CD4-positive, alpha-beta memory T cell (primary cell): ENCODE measurements around the gene FBXL17. TPM values are rescaled to one million over a fixed set of nuclear protein-coding genes. Genes with fewer than 3 reads are reported as not detected.
A peak's percentile ranks its signal among the peaks of the same experiment; 100 is the strongest.
"Not testable (repeated sequence)": the region's sequence is repeated elsewhere in the genome, so short reads cannot be mapped to it uniquely, and the experiment has no call there.

Experiments used
- CTCF ChIA-PET: fragments of 350-600 bp; sonication (Branson Sonifier 250); formaldehyde crosslinking; loops from one replicate; lab custom pipeline; 2021; ENCODE audit warnings: inconsistent platforms; ENCODE audit not compliant: partially characterized antibody; lab: Charles Lee
- POLR2A ChIA-PET: fragments of 350-600 bp; sonication (Branson Sonifier 250); formaldehyde crosslinking; loops from one replicate; lab custom pipeline; 2021; ENCODE audit not compliant: partially characterized antibody; lab: Charles Lee
- DNase-seq, 5 donors: peaks; one replicate each; pipeline versions ENCODE4 v3.0.0 to v3.0.0-alpha.2; 2020 to 2022; ENCODE audit warnings: mixed read lengths in 1 of 5
- H3K27ac ChIP-seq: one replicate; pipeline ENCODE4 v1.7.0; 2013; ENCODE audit warnings: low read depth, low read length
- H3K27me3 ChIP-seq: 2 replicates; pipeline ENCODE4 v1.7.0; 2013; ENCODE audit warnings: mild to moderate bottlenecking, low read length, moderate library complexity; ENCODE audit not compliant: insufficient read depth
- H3K36me3 ChIP-seq: 2 replicates; pipeline ENCODE4 v1.7.0; 2013; ENCODE audit warnings: mild to moderate bottlenecking, low read length, moderate library complexity; ENCODE audit not compliant: insufficient read depth
- H3K4me1 ChIP-seq: 2 replicates; pipeline ENCODE4 v1.7.0; 2013; ENCODE audit warnings: mild to moderate bottlenecking, low read length, moderate library complexity; ENCODE audit not compliant: insufficient read depth
- H3K4me3 ChIP-seq, 2 donors: one replicate each; pipeline ENCODE4 v1.7.0; 2013; ENCODE audit warnings: low read length in 2 of 2, mild to moderate bottlenecking in 1 of 2
- H3K9me3 ChIP-seq, 2 donors: one replicate each; pipeline ENCODE4 v1.7.0; 2013; ENCODE audit warnings: low read length in 2 of 2, control low read depth in 1 of 2; ENCODE audit not compliant: control insufficient read depth in 1 of 2
- H3K27ac Mint-ChIP-seq, 7 donors: one replicate each; pipeline ENCODE4 v1.8.0; 2020 to 2021; ENCODE audit warnings: mixed read lengths in 7 of 7, mild to moderate bottlenecking in 6 of 7, inconsistent platforms in 3 of 7, moderate library complexity in 3 of 7
- H3K27me3 Mint-ChIP-seq, 2 donors: one replicate each; pipeline ENCODE4 v1.8.0; 2020 to 2021; ENCODE audit warnings: mixed read lengths in 2 of 2
- H3K36me3 Mint-ChIP-seq, 2 donors: one replicate each; pipeline ENCODE4 v1.8.0; 2020 to 2021; ENCODE audit warnings: mixed read lengths in 2 of 2, inconsistent platforms in 1 of 2, mild to moderate bottlenecking in 1 of 2
- H3K4me1 Mint-ChIP-seq, 4 donors: one replicate each; pipeline ENCODE4 v1.8.0; 2020 to 2021; ENCODE audit warnings: mixed read lengths in 4 of 4, mild to moderate bottlenecking in 1 of 4
- H3K4me3 Mint-ChIP-seq, 8 donors: one replicate each; pipeline ENCODE4 v1.8.0; 2020 to 2021; ENCODE audit warnings: mixed read lengths in 8 of 8, mild to moderate bottlenecking in 7 of 8, moderate library complexity in 6 of 8, inconsistent platforms in 3 of 8
- H3K9me3 Mint-ChIP-seq, 8 donors: one replicate each; pipeline ENCODE4 v1.8.0; 2020 to 2021; ENCODE audit warnings: mixed read lengths in 8 of 8, mild to moderate bottlenecking in 5 of 8, inconsistent platforms in 3 of 8, moderate library complexity in 1 of 8
- intact Hi-C: fragments of 100-400 bp; cut with micrococcal nuclease; formaldehyde crosslinking; loops from one replicate; pipeline ENCODE4 v1.15.1; 2023
- polyA plus RNA-seq, 2 donors: library from polyadenylated mRNA; unstranded; fragments of 300-500 nt; fragmentation: Illumina TruSeq; gene quantifications; one replicate each; pipeline ENCODE4 v1.2.3, GENCODE V29; 2021
- total RNA-seq, 2 experiments: library from RNA; stranded (reverse); gene quantifications; one replicate each; pipeline ENCODE4 v1.2.3, GENCODE V29; 2021

The FBXL17 gene
- total and polyA plus RNA-seq, 4 experiments from 2014 or later = 7.1 to 27.5 (median 16.8) TPM

DNA sequence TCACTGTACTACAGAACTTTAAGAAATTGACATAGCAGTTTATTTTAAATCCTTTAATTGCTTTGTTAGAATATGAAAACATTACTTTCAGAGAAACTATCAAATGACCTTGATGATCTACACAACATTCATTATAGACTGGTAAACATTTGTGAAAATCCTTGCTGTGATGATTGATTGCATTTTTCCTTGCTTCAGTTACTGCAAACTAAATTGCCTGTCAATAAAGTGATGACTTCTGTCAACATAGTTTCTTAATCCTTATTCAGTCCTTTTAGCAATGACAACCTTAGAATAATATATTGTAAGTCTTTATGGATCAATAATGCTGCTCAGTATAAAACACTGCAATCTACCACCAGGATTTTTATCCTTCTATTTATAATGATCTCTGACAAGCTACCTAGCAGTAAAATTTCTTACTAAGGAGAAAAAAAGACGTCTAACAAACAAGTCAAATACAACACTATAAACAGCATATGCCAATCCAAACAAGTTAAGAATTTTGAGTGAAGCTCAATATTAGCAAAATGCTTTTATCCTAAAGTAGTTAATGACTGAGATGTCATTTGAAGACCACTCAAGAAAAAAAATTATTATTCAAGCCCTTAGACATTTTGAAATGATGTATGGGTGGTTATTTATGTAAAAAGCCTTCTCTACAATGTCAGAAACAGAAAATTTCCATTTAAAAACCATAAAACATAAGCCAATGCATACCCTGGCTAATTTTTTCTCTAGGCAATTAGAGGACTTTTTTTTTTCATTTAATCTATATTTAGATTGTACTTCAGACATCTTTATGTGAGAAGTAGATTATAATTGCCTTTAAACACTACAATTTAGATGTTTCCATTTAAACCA lies 105.5 kb downstream of the FBXL17 start:
- POLR2A ChIA-PET = no interaction called here
- CTCF ChIA-PET = interaction anchor here (0.6 to 1.1 kb wide), 4 partner anchors 16 to 247 kb away, joined by 3 to 5 read pairs (median 3); no protein-coding TSS in a partner anchor
- peaks cover 0 to 2% (median under 1%) of the 10 kb centered on the region in 8 donors for H3K9me3 Mint-ChIP-seq

DNA sequence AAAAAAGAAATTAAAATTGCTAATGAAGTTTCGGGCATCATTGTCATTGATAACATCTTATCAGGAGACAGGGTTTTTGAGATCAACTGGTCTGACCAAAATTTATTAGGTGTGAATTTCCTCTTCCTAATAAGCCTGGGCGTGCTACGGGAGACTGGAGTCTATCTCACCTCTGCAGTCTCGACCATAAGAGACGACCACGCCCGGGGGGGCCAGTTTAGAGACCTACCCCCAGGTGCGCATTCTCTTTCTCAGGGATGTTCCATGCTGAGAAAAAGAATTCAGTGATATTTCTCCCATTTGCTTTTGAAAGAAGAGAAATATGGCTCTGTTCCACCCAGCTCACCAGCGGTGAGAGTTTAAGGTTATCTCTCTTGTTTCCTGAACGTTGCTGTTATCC lies 107.8 kb downstream of the FBXL17 start:
- intact Hi-C loops, H3K9me3 ChIP-seq, H3K27ac ChIP-seq, H3K27me3 ChIP-seq, H3K27ac Mint-ChIP-seq, POLR2A ChIA-PET, H3K4me3 ChIP-seq, H3K9me3 Mint-ChIP-seq, DNase-seq, H3K4me3 Mint-ChIP-seq, H3K36me3 ChIP-seq, H3K4me1 ChIP-seq, H3K27me3 Mint-ChIP-seq: not testable (repeated sequence)
- Mint-ChIP-seq H3K36me3 (peaks cover 1 to 20% of the 10 kb centered on the region in 2 donors), H3K4me1 (peaks cover 4 to 11% (median 10%) of the 10 kb centered on the region in 4 donors)
- CTCF ChIA-PET = interaction anchor here (5.6 kb wide), 1 partner anchor 14 kb away, joined by 44 read pairs; no protein-coding TSS in a partner anchor

More for the DNA sequence above, 105.5 kb downstream of the FBXL17 start:
- Histone ChIP-seq H3K27ac (no peak overlapping the region), H3K4me3 (no peak overlapping the region), H3K4me1 (no peaks in the 10 kb centered on the region), H3K9me3 (no peaks in the 10 kb centered on the region), H3K27me3 (no peaks in the 10 kb centered on the region), H3K36me3 (no peaks in the 10 kb centered on the region)
- Mint-ChIP-seq H3K4me3 (no peak overlapping the region), H3K27me3 (no peaks in the 10 kb centered on the region), H3K36me3 (peaks cover 3 to 29% of the 10 kb centered on the region in 2 donors), H3K27ac (peak overlapping the region in 1 of 7 donors; percentile 61), H3K4me1 (peaks cover 16 to 22% (median 17%) of the 10 kb centered on the region in 4 donors)
- intact Hi-C loops = no loop called here
- no peak for DNase-seq

DNA sequence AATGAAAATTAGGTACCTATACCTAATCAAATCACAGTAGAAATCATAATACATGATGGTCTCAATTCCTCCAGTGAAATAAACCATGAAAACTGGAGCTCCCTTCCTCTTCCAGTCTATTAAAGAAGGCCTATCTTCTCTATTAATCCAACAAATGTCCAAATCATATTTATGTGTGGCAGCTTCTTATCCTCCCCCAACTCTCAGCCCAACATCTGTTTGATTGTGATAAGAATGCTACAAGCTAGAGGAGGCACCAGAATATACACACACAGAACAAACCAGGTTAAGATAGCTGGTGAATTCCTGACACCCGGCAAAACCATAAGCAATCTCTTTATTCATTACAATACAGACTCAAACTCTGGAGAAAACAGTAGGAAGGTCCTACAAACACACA lies 110.8 kb downstream of the FBXL17 start:
- no peak overlapping the region for H3K27ac Mint-ChIP-seq
- Histone ChIP-seq H3K36me3 (no peaks in the 10 kb centered on the region), H3K4me3 (no peak overlapping the region), H3K4me1 (no peaks in the 10 kb centered on the region), H3K27ac (no peak overlapping the region), H3K9me3 (no peaks in the 10 kb centered on the region), H3K27me3 (no peaks in the 10 kb centered on the region)
- ChIA-PET POLR2A (no interaction called here), CTCF (interaction anchor here (5.6 kb wide), 1 partner anchor 11 kb away, joined by 44 read pairs; no protein-coding TSS in a partner anchor)
- no peak overlapping the region for H3K4me3 Mint-ChIP-seq
- intact Hi-C loops = no loop called here
- H3K9me3 Mint-ChIP-seq = no peaks in the 10 kb centered on the region
- no peaks in the 10 kb centered on the region for H3K27me3 Mint-ChIP-seq
- peaks cover 1 to 14% of the 10 kb centered on the region in 2 donors for H3K36me3 Mint-ChIP-seq
- no peak for DNase-seq
- H3K4me1 Mint-ChIP-seq = peaks cover 4 to 12% (median 7%) of the 10 kb centered on the region in 4 donors

DNA sequence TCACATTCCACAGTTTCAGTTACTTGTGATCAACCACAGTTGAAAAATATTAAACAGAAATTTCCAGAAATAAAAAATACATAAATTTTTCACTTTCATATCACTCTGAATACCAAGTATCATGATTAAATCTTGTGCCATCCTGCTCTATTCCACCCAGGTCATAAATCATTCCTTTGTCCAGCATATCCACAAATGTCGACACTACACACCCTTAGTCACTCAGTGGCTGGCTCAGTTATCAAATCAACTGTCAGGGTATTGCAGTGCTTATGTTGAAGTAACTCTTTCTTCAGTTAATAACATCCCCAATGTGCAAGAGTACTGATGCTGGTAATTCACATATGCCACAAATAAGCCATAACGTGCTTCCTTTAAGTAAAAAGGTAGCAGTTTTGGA lies 115.7 kb downstream of the FBXL17 start:
- H3K27ac ChIP-seq = no peak overlapping the region
- no peak overlapping the region for H3K4me3 Mint-ChIP-seq
- H3K27me3 Mint-ChIP-seq = no peaks in the 10 kb centered on the region
- no peaks in the 10 kb centered on the region for H3K27me3 ChIP-seq
- H3K4me1 Mint-ChIP-seq = peaks cover 4 to 16% (median 11%) of the 10 kb centered on the region in 4 donors
- no peaks in the 10 kb centered on the region for H3K9me3 ChIP-seq
- CTCF ChIA-PET = no interaction called here
- no peak overlapping the region for H3K4me3 ChIP-seq
- DNase-seq = no peak
- no peaks in the 10 kb centered on the region for H3K4me1 ChIP-seq
- no peaks in the 10 kb centered on the region for H3K36me3 ChIP-seq
- H3K27ac Mint-ChIP-seq = no peak overlapping the region
- POLR2A ChIA-PET = no interaction called here
- no peaks in the 10 kb centered on the region for H3K9me3 Mint-ChIP-seq
- H3K36me3 Mint-ChIP-seq = peaks cover 0 to 1% of the 10 kb centered on the region in 2 donors
- intact Hi-C loops = no loop called here

DNA sequence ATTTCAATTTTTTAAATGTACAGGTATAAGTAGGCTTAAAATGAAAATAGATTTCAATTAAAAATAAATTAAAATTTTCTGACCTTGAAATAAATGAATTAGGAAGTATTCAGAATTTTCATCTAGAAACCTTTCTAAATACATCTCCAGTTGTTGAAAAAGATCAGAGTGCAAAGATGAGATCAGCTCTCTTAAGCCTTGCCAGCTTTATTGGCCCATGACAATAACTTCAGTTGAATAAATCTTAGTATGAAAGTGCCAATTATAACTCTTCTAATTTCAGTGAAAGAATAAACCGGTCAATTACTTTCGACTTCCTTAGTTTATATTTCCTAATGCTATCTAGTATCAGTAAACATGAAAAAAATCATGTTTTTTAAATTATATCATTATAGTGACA lies 117.4 kb downstream of the FBXL17 start:
- H3K4me3 Mint-ChIP-seq = no peak overlapping the region
- intact Hi-C loops = no loop called here
- no peaks in the 10 kb centered on the region for H3K9me3 ChIP-seq
- ChIA-PET CTCF (no interaction called here), POLR2A (no interaction called here)
- no peak overlapping the region for H3K27ac Mint-ChIP-seq
- H3K36me3 Mint-ChIP-seq = no peaks in the 10 kb centered on the region
- no peaks in the 10 kb centered on the region for H3K4me1 ChIP-seq
- no peaks in the 10 kb centered on the region for H3K27me3 ChIP-seq
- no peaks in the 10 kb centered on the region for H3K36me3 ChIP-seq
- no peaks in the 10 kb centered on the region for H3K27me3 Mint-ChIP-seq
- H3K9me3 Mint-ChIP-seq = no peaks in the 10 kb centered on the region
- no peak overlapping the region for H3K27ac ChIP-seq
- DNase-seq = no peak
- H3K4me1 Mint-ChIP-seq = peaks cover 10 to 22% (median 15%) of the 10 kb centered on the region in 4 donors
- no peak overlapping the region for H3K4me3 ChIP-seq

DNA sequence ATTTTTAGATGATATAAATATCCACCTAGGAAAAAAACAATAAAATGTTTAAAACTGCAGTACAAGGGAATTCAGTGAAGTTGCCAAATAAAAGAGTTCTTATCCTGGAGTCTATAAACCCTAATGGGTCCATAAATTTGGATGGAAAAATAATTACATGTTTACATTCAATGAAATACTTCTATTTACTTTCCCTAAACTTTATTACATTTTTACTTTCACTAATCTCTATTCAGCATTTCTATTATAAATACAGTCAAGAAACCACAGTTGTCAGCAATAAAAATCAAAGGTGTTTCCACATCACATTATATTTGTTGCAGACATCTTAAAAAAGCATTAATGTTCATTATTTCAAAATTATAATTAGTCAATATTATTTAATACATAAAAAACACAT lies 118.6 kb downstream of the FBXL17 start:
- no peaks in the 10 kb centered on the region for H3K27me3 Mint-ChIP-seq
- no peak overlapping the region for H3K4me3 Mint-ChIP-seq
- Histone ChIP-seq H3K4me1 (no peaks in the 10 kb centered on the region), H3K27ac (no peak overlapping the region), H3K9me3 (no peaks in the 10 kb centered on the region), H3K4me3 (no peak overlapping the region), H3K27me3 (no peaks in the 10 kb centered on the region), H3K36me3 (no peaks in the 10 kb centered on the region)
- no peaks in the 10 kb centered on the region for H3K36me3 Mint-ChIP-seq
- H3K9me3 Mint-ChIP-seq = no peaks in the 10 kb centered on the region
- CTCF ChIA-PET = interaction anchor here (1.3 kb wide), 1 partner anchor 81 kb away, joined by 10 read pairs; no protein-coding TSS in a partner anchor
- peaks cover 10 to 22% (median 14%) of the 10 kb centered on the region in 4 donors for H3K4me1 Mint-ChIP-seq
- no peak overlapping the region for H3K27ac Mint-ChIP-seq
- POLR2A ChIA-PET = no interaction called here
- intact Hi-C loops = no loop called here
- DNase-seq = no peak

DNA sequence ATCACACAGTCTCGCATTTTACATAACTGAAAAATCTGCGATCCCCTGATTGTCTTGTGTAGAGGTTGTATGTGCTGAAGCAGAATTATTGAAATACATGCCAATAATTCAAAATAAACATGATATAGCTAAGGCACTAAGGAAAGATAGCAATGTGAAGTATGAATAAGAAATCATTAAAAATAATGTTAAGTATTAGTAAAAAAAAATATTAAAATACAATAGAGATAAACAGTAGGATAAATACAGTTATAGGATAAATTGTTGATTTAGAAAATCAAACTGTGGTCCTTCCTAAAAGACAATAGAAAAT lies 121.1 kb downstream of the FBXL17 start:
- Histone ChIP-seq H3K9me3 (no peaks in the 10 kb centered on the region), H3K27me3 (no peaks in the 10 kb centered on the region), H3K4me3 (no peak overlapping the region), H3K4me1 (no peaks in the 10 kb centered on the region), H3K36me3 (no peaks in the 10 kb centered on the region), H3K27ac (no peak overlapping the region)
- DNase-seq = no peak
- Mint-ChIP-seq H3K27ac (no peak overlapping the region), H3K4me3 (no peak overlapping the region), H3K9me3 (no peaks in the 10 kb centered on the region), H3K4me1 (peaks cover 5 to 15% (median 10%) of the 10 kb centered on the region in 4 donors), H3K27me3 (no peaks in the 10 kb centered on the region), H3K36me3 (no peaks in the 10 kb centered on the region)
- intact Hi-C loops = loop anchor here (1.0 kb wide), 1 partner anchor 84 kb away; no protein-coding TSS in a partner anchor
- ChIA-PET POLR2A (interaction anchor here (0.6 kb wide), 1 partner anchor 788 kb away, joined by 5 read pairs; no protein-coding TSS in a partner anchor), CTCF (interaction anchor here (0.7 to 5.0 kb wide), 25 partner anchors 11 to 369 kb away, joined by 3 to 68 read pairs (median 6); no protein-coding TSS in a partner anchor)
